Activated T-cell treated with anti-CD3 and anti-CD28 coated beads for 1 hour (primary cell): ENCODE results near the gene SLC35D1.
"Not testable (repeated sequence)": the region's sequence is repeated elsewhere in the genome, so short reads cannot be mapped to it uniquely, and the experiment has no call there.

ENCODE experiments used
- DNase-seq: peaks from one replicate; pipeline ENCODE4 v3.0.0-alpha.2; 2020; ENCODE audit warnings: low read depth

SLC35D1 gene

DNA sequence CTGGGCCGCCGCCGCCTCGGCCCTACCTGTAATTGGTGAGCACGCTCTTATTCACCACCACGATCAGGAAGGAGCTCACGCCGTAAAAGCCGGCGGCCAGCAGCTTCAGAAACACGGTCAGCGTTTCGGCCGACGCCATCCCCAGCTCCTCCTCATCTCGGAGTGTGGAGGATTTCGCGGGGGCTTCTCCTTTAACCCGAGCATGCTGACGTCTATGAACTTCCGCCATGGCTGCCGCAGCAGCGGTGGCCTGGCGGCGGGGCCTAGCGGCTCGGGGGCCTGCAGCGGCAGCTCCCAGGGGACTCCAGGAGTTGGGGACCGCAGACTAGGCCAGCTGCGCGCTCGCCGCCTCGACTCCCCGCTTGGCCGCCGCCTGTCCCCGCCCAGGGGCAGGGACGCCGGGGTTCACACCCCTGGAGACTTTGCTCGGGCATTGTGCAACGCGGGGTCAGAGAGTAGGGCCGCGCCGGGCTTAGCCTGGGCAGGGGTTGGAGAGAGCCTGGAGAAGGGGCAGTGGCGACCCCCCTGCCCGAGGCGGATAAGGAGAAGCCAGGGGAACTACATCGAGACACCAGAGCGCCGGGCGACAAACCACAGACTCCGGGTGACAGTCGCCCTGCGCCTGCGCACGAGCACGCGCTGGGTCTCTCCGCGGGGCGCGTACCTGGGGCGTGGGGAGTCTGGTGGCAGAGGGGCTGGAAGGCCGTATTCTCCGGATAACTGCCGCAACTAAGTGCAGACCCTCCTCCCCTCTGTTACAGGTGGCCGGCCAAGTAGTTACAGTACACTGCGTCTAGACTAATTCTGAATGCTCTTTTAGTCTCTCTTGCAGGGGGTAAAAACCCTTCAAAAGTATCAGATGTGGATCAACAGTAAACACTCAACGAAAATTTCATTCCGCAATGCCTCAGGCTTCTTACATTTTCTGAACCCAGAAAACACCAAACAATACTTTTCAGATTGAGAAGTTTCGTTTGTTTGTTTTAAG, at the start of gene SLC35D1:
Gene SLC35D1, minus strand, starts transcription at position 364 of the 988 bp plus-strand sequence. Its CDS starts 135 bp downstream, at position 229.
- DNase-seq, result peak; percentile 72

DNA sequence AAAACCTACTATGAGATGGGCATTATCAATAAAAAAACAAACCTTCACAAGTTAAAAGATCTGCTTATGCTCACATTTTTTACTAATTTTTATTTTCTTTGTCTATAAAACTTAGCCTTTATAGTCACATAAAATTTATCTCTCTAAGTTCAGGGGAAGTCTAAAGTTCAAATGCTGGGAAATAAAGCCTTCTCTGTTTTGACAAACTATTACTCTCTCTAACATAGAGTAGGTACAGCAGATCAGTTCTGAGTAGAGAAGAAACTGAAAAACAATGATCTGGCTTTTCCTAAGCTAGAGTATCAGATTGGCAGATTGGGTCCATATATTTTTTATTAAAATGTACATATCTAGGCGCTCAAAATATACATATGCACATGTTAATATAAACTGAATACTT, 49.6 kb upstream of the SLC35D1 start:
- no peak for DNase-seq

DNA sequence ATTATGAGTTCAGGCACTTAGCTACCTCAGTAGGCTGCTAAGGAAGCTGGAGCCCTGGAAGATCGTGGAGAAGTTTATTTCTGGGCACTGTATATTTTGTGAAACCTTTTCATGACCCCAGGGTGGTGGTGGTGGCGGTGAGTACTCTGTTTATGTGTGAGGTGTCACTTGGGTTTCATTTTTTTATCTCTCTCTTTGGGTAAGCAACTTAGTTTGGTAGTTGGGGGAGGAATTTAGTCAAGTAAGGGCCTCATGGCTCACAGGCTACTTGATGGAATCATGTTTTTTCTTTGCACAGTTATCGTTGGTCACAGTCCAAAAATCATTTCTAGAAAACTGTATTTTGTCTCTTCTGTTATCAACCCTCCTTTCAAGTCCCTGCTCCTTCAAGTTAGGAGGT, 46.9 kb upstream of the SLC35D1 start:
- no peak for DNase-seq

DNA sequence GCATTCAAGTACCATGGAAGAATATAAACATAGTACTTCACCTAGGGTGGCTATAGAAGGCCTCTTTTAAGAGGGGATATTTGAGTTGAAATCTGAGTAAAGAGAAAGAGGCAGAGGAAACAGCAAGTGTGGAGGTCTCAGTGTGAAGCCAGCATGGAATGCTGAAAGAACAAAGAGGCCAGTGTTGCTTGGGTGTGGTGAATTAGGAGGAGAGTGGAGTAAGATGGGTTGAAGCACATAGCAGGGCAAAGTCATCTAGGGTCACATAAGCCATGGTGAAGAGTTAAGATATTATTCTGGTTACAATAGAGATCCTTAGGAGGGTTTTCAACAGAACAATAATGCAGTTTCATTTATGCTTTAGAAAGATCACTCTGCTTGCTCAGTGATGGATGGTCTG, 43.4 kb upstream of the SLC35D1 start:
- DNase-seq, result no peak

DNA sequence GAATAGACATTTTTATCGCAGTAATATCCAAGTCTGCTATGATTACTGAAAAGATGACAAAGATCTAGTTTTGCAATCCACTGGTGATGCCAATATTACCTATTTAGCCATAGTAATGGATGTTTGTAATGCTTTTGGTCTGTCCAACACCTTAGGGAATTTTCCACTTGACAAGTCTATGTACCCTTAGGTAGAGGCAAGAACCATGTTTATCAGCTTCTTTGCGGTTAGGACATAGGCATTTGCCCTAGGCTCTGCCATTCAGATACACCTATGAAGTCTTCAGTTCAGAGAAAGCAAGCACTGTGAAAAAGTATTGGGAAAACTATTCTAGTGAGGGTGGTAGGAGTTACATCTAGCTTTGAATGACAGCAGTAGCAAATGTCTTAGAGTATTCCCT, 40.2 kb upstream of the SLC35D1 start:
- no peak for DNase-seq

DNA sequence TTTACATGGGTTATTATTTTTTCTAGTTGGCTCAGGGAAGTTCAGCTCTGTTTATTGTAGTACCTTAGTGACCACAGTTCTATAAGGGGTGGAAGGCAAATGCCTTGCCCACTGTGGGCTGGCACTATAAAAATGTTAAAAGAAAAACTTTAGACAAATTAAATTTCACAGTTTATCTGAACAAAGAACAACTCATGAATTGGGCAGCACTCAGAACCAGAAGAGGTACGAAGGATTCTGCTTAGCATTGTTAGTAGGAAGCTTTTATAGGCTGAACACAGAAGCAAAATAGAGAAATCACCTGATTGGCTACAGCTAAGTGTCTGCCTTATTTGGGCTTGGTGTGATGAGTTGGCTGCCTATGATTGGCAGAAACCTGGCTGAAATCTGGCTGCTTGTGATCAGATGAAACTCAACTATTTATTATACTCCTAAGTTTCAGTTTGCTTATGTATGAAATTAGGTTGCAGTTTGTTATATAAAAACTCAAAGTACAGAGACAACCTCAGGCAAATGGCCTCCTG, 35.8 kb upstream of the SLC35D1 start:
- DNase-seq, result no peak

DNA sequence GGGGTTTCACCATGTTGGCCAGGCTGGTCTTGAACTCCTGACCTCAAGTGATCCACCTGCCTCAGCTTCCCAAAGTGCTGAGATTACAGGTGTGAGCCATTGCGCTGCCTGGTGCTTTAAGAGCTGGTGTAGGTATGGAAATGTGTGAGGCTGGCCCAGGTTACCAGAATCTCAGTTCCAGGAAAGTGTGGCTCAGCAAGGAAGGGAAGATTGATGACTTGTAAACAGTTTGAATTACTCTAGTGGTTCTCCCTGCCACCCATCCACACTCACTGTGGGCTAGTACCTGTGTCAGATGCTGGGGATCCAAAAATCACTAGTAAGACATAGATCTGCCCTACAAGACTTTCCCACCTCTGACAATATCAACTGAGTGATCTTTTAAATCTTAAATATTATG, 34.5 kb upstream of the SLC35D1 start:
- DNase-seq, result no peak

DNA sequence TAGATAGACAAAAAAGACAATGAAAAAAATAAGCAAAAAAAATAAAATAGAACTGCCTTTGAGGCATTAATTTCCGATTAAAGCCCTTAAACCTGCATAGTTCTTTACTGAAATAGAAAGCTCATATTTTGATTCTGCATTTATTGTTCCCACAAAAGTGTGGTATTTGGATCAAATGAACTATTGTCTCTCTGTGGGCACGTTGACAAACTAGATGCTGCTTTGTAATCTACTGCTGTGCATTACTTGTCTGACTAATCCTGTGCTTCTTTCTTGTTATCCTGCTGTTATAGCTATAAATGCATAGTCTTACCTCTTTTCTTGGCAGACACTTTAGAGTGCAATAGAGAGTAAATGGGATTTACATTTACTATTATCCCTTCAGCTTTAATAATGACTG, 31.4 kb upstream of the SLC35D1 start:
- no peak for DNase-seq

DNA sequence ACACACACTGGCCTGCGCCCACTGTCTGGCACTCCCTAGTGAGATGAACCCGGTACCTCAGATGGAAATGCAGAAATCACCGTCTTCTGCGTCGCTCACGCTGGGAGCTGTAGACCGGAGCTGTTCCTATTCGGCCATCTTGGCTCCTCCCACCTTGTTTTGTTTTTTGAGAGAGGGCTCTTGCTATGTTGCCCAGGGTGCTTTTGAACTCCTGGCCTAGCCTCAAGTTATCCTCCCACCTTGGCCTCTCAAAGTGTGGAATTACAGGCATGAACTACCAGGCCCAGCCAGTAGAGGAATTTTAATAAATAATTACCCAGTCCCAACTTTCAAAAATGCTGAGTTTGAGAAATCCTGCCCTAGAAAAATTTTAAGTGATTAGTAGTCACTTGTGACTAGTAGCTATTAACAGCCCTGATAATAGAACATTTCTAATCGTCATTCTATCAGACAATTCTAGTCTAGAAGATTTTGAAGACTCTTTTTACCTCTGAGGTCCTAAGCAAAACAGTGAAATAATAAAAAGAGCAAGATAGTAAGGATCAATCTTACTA, 30.9 kb upstream of the SLC35D1 start:
- DNase-seq, result no peak

DNA sequence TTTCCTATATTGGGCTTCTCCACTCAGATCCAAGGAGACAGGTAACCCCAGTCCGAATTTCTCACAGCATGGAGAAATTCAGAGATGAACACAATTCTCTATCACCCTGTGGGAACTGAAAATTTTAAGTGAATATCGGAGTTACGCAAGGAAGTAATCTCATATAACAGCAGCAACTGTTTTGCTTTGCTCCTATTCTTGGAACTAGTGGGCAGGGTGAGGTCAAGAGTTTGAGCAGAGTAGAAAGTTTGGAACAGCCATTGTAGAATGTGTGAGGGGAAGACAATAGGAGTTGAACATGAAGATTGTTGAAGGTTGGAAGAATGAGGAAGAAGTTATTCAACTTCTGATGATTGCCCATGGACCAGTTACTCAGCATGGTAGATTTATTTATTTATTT, 24.3 kb upstream of the SLC35D1 start:
- DNase-seq, result no peak

DNA sequence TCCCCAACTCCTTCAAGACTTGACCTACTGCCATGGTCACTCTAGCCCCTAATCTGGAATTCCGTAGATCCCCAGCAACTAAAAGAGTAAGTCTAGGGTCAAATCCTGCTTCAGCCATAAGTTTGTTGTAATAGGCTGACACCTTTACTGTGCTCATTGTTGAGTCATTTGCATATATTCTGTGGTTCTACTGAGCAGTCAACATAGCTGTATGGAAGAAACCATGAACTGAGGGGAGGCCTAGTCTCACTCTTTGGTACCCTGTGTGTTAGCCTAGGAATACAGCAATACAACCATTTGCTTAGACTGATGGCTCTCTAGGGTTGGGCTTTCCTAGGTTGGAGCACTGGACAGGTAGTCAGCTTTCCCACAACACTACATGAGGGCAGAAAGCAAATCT, 23.6 kb upstream of the SLC35D1 start:
- no peak for DNase-seq

DNA sequence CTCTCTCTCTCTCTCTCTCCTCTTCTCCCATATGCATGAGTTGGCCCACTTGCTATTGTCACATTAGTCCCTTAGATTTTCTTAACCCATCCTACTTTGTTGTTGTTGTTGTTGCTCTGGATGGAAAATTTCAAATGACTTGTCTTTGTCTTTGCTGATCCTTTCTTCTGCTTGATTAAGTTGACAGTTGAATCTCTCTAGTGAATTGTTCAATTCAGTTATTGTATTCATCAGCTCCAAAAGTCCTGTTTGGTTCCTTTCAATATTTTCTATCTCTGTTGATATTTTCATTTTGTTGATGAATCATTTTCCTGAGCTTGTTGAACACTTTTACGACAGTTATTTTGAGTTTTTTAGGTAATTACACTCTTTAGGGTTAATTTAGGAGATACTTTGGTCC, 18.8 kb upstream of the SLC35D1 start:
- no peak for DNase-seq

DNA sequence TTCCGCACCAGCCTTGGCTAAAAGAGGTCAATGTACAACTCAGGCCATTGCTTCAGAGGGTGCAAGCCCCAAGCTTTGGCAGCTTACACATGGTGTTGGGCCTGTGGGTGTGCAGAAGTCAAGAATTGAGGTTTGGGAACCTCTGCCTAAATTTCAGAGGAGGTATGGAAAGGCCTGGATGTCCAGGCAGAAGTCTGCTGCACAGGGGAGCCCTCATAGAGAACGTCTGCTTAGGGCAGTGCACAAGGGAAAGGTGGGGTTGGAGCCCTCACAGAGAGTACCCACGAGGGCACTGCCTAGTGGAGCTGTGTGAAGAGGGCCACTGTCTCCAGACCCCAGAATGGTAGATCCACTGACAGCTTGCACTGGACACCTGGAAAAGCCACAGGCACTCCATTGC, 13.7 kb upstream of the SLC35D1 start:
- not testable (repeated sequence) for DNase-seq

DNA sequence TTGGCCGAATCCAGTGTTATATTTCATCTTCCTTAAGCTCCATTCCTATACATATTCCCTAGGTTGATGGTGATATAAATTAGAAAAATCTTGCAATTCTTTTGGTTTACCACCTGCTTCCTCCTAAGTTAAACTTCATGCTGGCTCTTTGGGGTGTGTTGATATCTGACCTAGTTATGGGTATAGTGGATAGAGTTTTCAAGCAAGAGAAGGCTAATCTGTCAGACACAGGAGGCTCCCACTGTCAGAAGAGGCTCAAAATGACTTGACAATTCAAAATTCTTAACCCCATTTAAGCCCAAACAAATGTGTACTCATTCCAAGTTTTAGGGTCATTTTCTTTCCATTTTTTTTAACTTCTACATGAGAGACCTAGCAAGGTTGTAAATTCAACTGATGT, 8.5 kb upstream of the SLC35D1 start:
- DNase-seq, result no peak

DNA sequence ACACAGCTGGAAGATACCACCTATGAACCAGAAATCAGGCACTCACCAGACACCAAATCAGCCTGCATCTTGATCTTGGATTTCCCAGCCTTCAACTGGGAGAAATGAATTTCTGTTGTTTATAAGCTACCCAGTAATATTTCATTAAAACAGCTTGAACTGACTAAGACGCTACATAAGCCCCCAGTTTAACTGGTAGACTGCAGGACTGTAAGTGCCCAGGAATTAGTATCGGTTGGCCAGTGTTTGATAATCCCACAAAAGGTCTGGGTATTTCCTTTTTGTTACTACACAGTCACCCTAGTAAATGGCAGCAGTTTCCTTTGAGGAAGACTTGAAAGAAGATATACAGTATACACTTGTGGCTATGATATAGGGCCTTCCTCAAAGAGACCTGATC, 7.3 kb upstream of the SLC35D1 start:
- no peak for DNase-seq

DNA sequence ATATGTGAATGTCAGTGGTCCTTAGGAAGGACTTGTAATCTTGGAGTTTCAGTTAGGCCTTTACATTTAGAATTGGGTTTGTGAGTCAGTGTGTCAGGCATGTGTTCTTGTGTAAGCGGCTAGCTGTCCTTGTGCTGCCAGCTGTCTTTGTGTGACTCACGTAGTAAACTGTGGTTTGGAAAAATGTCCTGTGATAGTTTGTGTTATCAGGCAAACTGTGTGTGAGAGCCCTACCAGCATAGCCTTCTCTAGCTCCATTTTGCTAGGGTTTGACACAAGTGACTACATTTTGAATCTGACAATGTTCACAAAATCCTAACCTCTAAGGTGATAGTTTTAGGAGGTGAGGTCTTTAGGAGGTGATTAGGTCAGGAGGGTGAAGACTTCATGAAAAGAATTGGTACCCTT, 6.9 kb upstream of the SLC35D1 start:
- no peak for DNase-seq

DNA sequence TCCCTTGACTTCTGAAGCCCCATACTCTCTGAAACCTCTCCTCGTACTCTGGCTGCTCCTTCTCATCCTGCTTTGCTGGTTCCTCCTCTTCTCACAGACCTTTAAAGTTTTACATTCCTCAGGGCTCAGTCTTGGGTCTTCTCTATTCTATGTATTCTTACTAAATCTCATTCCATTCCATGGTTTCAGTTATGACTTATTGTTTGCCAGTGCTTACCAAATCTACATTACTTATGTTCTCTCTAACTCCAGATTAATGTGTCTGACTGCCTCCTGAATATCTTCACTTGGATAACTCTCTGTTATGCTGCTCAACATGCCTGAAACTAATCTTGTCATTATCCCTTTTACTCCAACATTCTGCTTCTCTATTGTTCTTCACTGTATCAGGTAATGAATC, 5.4 kb upstream of the SLC35D1 start:
- DNase-seq, result no peak

DNA sequence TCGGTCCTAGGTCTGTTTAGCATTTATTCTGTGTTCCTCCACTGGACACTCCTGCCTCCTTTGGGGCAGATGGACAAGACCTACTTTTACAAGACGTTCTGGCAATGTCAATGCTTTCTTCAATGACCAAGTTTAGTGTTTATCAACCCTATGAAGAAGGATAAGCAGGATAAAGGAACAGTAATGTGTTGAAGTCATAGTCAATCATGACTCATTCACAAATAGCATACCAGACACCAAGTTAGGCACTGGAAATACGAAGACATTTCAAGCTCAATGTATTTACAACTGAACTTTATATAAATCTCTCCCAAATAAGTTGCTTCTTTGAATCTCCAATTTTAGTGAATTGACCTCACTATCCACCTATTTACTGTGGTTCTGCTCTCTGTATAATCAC, 4.8 kb upstream of the SLC35D1 start:
- no peak for DNase-seq

DNA sequence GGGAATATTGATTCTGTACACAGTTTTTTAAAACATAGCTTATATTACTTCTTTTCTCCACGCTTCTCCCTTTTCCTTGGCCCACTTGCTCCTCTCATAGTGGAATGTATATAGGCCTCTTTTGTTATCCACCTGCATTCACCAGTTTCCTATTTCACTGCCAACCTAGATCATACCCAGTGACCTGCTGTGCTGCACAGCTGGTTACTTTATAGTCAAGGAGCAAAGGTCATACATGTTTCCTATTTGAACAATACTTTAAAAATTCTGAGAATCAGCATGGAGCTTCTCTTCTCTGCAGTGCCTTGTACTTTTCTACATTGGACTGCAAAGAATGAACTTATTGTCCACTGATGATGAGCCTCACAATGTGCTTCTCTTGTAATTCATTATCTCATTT, 4.3 kb upstream of the SLC35D1 start:
- DNase-seq, result no peak

DNA sequence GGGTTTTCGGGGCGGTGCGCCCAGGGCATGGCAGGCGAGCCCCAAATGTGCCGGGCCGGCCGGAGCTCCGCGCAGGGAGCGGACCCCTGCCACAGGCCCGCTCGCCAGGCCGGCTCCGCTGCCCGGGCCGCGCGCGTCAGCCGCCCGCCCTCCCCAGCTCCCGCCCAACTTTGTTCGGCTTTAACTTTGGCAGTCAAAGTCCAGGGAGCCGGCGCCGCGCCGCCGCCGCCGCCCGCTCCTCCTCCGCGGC, 488 bp downstream of the SLC35D1 start:
- no peak for DNase-seq

DNA sequence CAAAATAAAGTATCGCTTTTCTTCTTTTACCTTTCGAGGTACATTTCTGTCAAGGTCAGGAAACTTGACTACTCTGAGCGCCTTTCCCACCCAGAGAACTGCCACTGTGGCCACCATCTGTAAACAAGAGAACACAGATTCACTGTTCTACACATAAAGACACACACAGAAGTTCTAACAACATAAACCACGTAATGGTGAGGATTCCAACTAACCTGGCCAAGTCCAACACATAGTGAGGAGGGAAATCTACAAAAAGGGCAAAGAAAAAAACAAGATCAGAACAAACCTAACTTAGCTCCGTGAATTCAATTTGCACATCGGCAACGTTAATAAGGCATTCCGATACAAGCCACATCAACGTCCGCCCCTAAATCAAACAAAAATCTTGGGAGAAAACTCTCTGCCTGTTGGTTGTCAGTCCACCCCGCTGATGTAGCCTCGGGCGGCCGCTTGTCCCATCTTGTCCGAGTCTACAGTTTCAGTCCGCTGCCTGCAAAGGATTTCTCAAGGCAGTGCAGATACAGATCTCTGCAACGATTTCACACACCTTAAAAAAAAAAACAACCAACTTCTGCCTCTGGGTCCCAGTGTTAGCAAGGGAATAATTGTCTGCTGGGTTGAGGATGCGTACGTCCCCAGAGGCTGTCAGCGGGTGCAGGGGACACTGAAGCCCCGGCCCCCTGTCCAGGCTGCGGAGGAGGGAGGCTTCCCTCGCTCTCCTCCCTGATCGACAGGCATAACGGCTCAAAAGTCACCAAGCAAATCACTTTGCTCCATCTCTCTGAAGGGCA, 1.0 kb downstream of the SLC35D1 start:
- peak; percentile 21 for DNase-seq

DNA sequence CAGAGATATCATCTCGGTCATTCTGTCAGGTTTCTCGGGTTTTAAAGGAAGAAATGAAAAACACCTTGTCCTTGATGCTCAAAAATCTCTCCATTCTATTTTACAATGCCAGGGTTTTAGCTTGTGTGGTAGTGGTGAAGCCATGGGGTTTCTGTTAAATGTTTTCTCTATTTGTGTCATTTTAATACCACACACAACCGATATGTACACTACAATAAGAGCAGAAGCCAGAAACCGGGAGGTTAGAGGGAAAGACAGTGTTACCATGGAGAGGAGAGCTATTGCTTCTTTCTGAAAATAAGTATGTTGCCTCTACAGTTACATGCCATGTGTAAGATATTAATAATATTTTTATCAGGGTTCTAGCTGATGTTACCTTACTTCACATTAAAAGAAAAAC, 2.8 kb downstream of the SLC35D1 start:
- DNase-seq, result no peak
